ENCODE data around the gene HMCN1. TPM values are rescaled to one million over a fixed set of nuclear protein-coding genes. Genes with fewer than 3 reads are reported as not detected.

The HMCN1 gene
- total and polyA plus RNA-seq, 4 donors = 3.2 to 149 (median 15.4) TPM

- H3K4me1 ChIP-seq (ENCODE audit: control insufficient read depth in 5 of 5, insufficient read depth in 5 of 5, low read length in 5 of 5) = no peaks in the 10 kb centered on the region
- WGBS, 2 donors = 92 to 93% methylated on average over 4 of the region's 4 CpGs
- no peak overlapping the region for H3K9ac ChIP-seq (ENCODE audit: insufficient read depth in 1 of 2, low read length in 2 of 2)
- DNase-seq (no peak), ATAC-seq (ENCODE audit: insufficient read depth, low FRiP score) (no peak)
- no peaks in the 10 kb centered on the region for H3K9me3 ChIP-seq (ENCODE audit: control insufficient read depth in 4 of 4, insufficient read depth in 3 of 4, low read length in 3 of 4)
- TF ChIP-seq, protein P1, sequence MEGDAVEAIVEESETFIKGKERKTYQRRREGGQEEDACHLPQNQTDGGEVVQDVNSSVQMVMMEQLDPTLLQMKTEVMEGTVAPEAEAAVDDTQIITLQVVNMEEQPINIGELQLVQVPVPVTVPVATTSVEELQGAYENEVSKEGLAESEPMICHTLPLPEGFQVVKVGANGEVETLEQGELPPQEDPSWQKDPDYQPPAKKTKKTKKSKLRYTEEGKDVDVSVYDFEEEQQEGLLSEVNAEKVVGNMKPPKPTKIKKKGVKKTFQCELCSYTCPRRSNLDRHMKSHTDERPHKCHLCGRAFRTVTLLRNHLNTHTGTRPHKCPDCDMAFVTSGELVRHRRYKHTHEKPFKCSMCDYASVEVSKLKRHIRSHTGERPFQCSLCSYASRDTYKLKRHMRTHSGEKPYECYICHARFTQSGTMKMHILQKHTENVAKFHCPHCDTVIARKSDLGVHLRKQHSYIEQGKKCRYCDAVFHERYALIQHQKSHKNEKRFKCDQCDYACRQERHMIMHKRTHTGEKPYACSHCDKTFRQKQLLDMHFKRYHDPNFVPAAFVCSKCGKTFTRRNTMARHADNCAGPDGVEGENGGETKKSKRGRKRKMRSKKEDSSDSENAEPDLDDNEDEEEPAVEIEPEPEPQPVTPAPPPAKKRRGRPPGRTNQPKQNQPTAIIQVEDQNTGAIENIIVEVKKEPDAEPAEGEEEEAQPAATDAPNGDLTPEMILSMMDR (IDR thresholded peaks at IDR 0.05; ENCODE audit: control extremely low read depth, extremely low read depth) = no peak
- no peaks in the 10 kb centered on the region for H3K36me3 ChIP-seq (ENCODE audit: control insufficient read depth in 4 of 4, insufficient read depth in 4 of 4, low read length in 4 of 4)
- H3K27ac ChIP-seq (ENCODE audit: low read depth in 1 of 2, low read length in 1 of 2) = no peak overlapping the region
- no peak overlapping the region for H3K4me3 ChIP-seq
- no peaks in the 10 kb centered on the region for H3K27me3 ChIP-seq (ENCODE audit: control insufficient read depth in 3 of 3, insufficient read depth in 3 of 3, low read length in 2 of 3)
Measured at GRCh38 chr1:185942961-185943360, 208.8 kb downstream of the HMCN1 start.

- no peaks in the 10 kb centered on the region for H3K27me3 ChIP-seq (ENCODE audit: control insufficient read depth in 3 of 3, insufficient read depth in 3 of 3, low read length in 2 of 3)
- WGBS, 2 donors = 70 to 85% methylated on average over 1 of the region's 1 CpG
- TF ChIP-seq, protein P1 (IDR thresholded peaks at IDR 0.05; ENCODE audit: control extremely low read depth, extremely low read depth) = no peak
- ATAC-seq (ENCODE audit: insufficient read depth, low FRiP score) = no peak
- no peaks in the 10 kb centered on the region for H3K36me3 ChIP-seq (ENCODE audit: control insufficient read depth in 4 of 4, insufficient read depth in 4 of 4, low read length in 4 of 4)
- no peak overlapping the region for H3K9ac ChIP-seq (ENCODE audit: insufficient read depth in 1 of 2, low read length in 2 of 2)
- H3K9me3 ChIP-seq (ENCODE audit: control insufficient read depth in 4 of 4, insufficient read depth in 3 of 4, low read length in 3 of 4) = no peaks in the 10 kb centered on the region
- DNase-seq = no peak
- no peak overlapping the region for H3K27ac ChIP-seq (ENCODE audit: low read depth in 1 of 2, low read length in 1 of 2)
- peaks cover 2 to 14% (median 7%) of the 10 kb centered on the region in 5 donors for H3K4me1 ChIP-seq (ENCODE audit: control insufficient read depth in 5 of 5, insufficient read depth in 5 of 5, low read length in 5 of 5)
- no peak overlapping the region for H3K4me3 ChIP-seq
Measured at GRCh38 chr1:185956881-185957280, 222.7 kb downstream of the HMCN1 start.

DNA sequence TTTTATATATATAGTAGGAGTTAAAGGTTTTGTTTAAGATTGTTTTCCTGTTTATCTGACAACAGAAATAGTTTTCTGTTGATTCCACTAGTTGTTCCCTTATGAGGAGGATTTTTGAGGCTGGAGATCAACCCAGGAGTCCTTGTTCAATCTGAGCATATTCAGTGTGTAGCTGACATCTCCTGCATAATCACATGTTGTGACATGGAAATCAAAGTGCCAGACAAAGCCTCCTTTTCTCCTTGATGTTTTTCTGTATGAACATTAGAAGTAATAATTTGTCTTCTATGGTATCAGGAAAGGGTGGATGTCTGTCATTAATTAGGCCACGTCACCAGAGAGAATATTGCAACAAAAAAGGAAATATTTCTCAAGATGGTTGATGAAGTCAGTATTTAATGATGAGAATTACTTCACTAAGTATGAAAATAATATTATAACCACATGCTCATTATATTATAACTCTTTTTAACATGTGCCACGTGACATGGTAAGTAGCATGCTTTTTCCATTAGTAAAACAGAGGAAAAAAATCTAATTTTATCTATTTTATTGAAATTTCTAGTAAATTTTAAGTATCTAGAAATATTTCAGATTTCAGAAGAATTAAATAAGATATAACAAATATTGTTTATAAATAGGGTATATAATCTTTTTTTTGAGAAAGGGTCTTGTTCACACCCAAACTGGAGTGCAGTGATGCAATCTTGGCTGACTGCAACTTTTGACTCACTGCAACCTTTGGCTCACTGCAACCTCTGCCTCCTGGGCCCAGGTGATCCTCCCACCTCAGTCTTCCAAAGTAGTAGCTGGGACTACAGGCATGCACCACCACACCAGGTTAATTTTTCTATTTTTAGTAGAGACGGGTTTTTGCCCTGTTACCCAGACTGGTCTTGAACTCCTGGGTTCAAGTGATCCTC, 223.5 kb downstream of the HMCN1 start:
- TF ChIP-seq, protein P1 (IDR thresholded peaks at IDR 0.05; ENCODE audit: control extremely low read depth, extremely low read depth) = no peak
- no peak overlapping the region for H3K9ac ChIP-seq (ENCODE audit: insufficient read depth in 1 of 2, low read length in 2 of 2)
- no peaks in the 10 kb centered on the region for H3K27me3 ChIP-seq (ENCODE audit: control insufficient read depth in 3 of 3, insufficient read depth in 3 of 3, low read length in 2 of 3)
- WGBS, 2 donors = 72 to 78% methylated on average over 3 of the region's 3 CpGs
- H3K4me3 ChIP-seq = no peak overlapping the region
- DNase-seq (no peak), ATAC-seq (ENCODE audit: insufficient read depth, low FRiP score) (no peak)
- H3K4me1 ChIP-seq (ENCODE audit: control insufficient read depth in 5 of 5, insufficient read depth in 5 of 5, low read length in 5 of 5) = peaks cover 2 to 19% (median 7%) of the 10 kb centered on the region in 5 donors
- H3K9me3 ChIP-seq (ENCODE audit: control insufficient read depth in 4 of 4, insufficient read depth in 3 of 4, low read length in 3 of 4) = no peaks in the 10 kb centered on the region
- H3K36me3 ChIP-seq (ENCODE audit: control insufficient read depth in 4 of 4, insufficient read depth in 4 of 4, low read length in 4 of 4) = no peaks in the 10 kb centered on the region
- H3K27ac ChIP-seq (ENCODE audit: low read depth in 1 of 2, low read length in 1 of 2) = no peak overlapping the region

Data from lung (tissue), 12 donors.